Transverse colon (tissue), 4 donors: ENCODE data around the gene FAXDC2. TPM values are rescaled to one million over a fixed set of nuclear protein-coding genes. Genes with fewer than 3 reads are reported as not detected.

ENCODE experiments used
- DNase-seq: peaks from one replicate; pipeline ENCODE4 v3.0.0-alpha.2; 2019
- H3K27ac ChIP-seq, 4 donors: fragments of 200-600 bp; sonication (generic); 2 replicates each; pipeline ENCODE4 v1.5.1; 2016 to 2018; ENCODE audit warnings: inconsistent platforms in 4 of 4
- H3K27me3 ChIP-seq: fragments of 200-600 bp; sonication (generic); 2 replicates; pipeline ENCODE4 v1.5.1; 2017; ENCODE audit warnings: inconsistent platforms
- H3K36me3 ChIP-seq, 4 donors: fragments of 200-600 bp; sonication (generic); 2 replicates each; pipeline ENCODE4 v1.5.1; 2017 to 2019; ENCODE audit warnings: inconsistent platforms in 4 of 4
- H3K4me1 ChIP-seq, 4 donors: fragments of 200-600 bp; sonication (generic); 2 replicates each; pipeline ENCODE4 v1.5.1; 2017 to 2020; ENCODE audit warnings: inconsistent platforms in 4 of 4
- H3K4me3 ChIP-seq, 4 donors: fragments of 200-600 bp; sonication (generic); 1 replicate in 1 of 4; 2 replicates in 3 of 4; pipeline versions ENCODE4 v1.5.1 to v1.6.1; 2017 to 2019; ENCODE audit warnings: inconsistent platforms in 4 of 4
- H3K9me3 ChIP-seq, 2 donors: fragments of 200-600 bp; sonication (generic); 2 replicates each; pipeline ENCODE4 v1.5.1; 2017 to 2019; ENCODE audit warnings: inconsistent platforms in 2 of 2
- CTCF ChIP-seq, 5 experiments: fragments of 200-600 bp in 3 of 5; fragments of 450-650 bp in 2 of 5; sonication (generic) in 3 of 5; IDR thresholded peaks; 1 replicate in 2 of 5; 2 replicates in 3 of 5; pipeline ENCODE4 v1.5.1; 2016 to 2017; ENCODE audit warnings: antibody characterized with exemption in 5 of 5, inconsistent platforms in 3 of 5, mild to moderate bottlenecking in 2 of 5, moderate library complexity in 1 of 5
- EP300 ChIP-seq: sonication (generic); formaldehyde crosslinking; IDR thresholded peaks from one replicate; pipeline ENCODE4 v1.6.1; 2017; ENCODE audit warnings: antibody characterized with exemption, low read depth
- POLR2A ChIP-seq: fragments of 450-650 bp; IDR thresholded peaks from one replicate; pipeline ENCODE4 v1.6.1; 2016; ENCODE audit warnings: antibody characterized with exemption, mild to moderate bottlenecking, moderate library complexity
- POLR2AphosphoS5 ChIP-seq, 3 donors: sonication (generic); formaldehyde crosslinking; IDR thresholded peaks; one replicate each; pipeline ENCODE4 v1.6.1; 2016; ENCODE audit warnings: antibody characterized with exemption in 3 of 3
- WGBS, 2 donors: methylation state at CpG; one replicate each; pipeline ENCODE4 v1.1.5; 2018; ENCODE audit warnings: low coverage in 1 of 2; 5-methylcytosine and 5-hydroxymethylcytosine counted together
- in situ Hi-C, 4 donors: fragments of 200-750 bp; cut with MboI; loops; one replicate each; pipeline versions ENCODE4 v1.15.0 to v1.15.1; 2017; ENCODE audit warnings: low sequenced_read_pairs in 3 of 4, low pct_ligation_motif_present in 1 of 4, low pct_unique_long_range_greater_than_20kb in 1 of 4
- intact Hi-C: fragments of 100-400 bp; cut with DNase I; formaldehyde crosslinking; loops from one replicate; pipeline ENCODE4 v1.15.1; 2023; ENCODE audit warnings: low total_unique reads
- total RNA-seq, 4 donors: library from RNA; depleted of rRNA; stranded (reverse); fragments of >200 nt; gene quantifications; one replicate each; pipeline ENCODE4 v1.1.0, GENCODE V29; 2016

FAXDC2 gene
- total RNA-seq, 4 donors from 2014 or later = 10.3 to 54.8 (median 27.4) TPM

GRCh38 chr5:154896562-154897165 lies 46.3 kb upstream of the FAXDC2 start:
- TF ChIP-seq POLR2A = no peak
- no peak for TF ChIP-seq POLR2AphosphoS5 (IDR thresholded peaks at IDR 0.05)
- no peak for TF ChIP-seq CTCF (IDR thresholded peaks at IDR 0.05)
- TF ChIP-seq EP300 = no peak
- no peaks in the 10 kb centered on the region for H3K9me3 ChIP-seq
- intact Hi-C loops = no loop called here
- no peak overlapping the region for H3K4me3 ChIP-seq
- H3K36me3 ChIP-seq = peaks cover 0 to 55% (median 13%) of the 10 kb centered on the region in 4 donors
- no peak for DNase-seq
- in situ Hi-C loops = no loop called here
- H3K27ac ChIP-seq = peak overlapping the region in 2 of 4 donors; percentile 19 to 36
- H3K4me1 ChIP-seq = no peaks in the 10 kb centered on the region
- H3K27me3 ChIP-seq = no peaks in the 10 kb centered on the region

- Histone ChIP-seq H3K27me3 (no peaks in the 10 kb centered on the region), H3K9me3 (no peaks in the 10 kb centered on the region), H3K27ac (peak overlapping the region in 1 of 4 donors; percentile 36), H3K4me1 (no peaks in the 10 kb centered on the region), H3K4me3 (no peak overlapping the region), H3K36me3 (peaks cover 0 to 54% (median 14%) of the 10 kb centered on the region in 4 donors)
- WGBS, 2 donors = 87 to 89% methylated on average over 7 to 13 of the region's 14 CpGs
- in situ Hi-C loops (no loop called here), intact Hi-C loops (no loop called here)
- no peak for DNase-seq
- TF ChIP-seq CTCF (IDR thresholded peaks at IDR 0.05) (no peak), POLR2AphosphoS5 (IDR thresholded peaks at IDR 0.05) (no peak), EP300 (no peak), POLR2A (no peak)
Measured at GRCh38 chr5:154895606-154896561, 45.5 kb upstream of the FAXDC2 start.

GRCh38 chr5:154893381-154893780 lies 43.0 kb upstream of the FAXDC2 start:
- Histone ChIP-seq H3K9me3 (no peaks in the 10 kb centered on the region), H3K36me3 (peaks cover 0 to 53% (median 13%) of the 10 kb centered on the region in 4 donors), H3K4me1 (no peaks in the 10 kb centered on the region), H3K27me3 (no peaks in the 10 kb centered on the region), H3K27ac (no peak overlapping the region), H3K4me3 (no peak overlapping the region)
- intact Hi-C loops = no loop called here
- 86 to 87% methylated on average over 5 of the region's 5 CpGs for WGBS, 2 donors
- TF ChIP-seq POLR2A (no peak), CTCF (IDR thresholded peaks at IDR 0.05) (no peak), EP300 (no peak), POLR2AphosphoS5 (IDR thresholded peaks at IDR 0.05) (no peak)
- in situ Hi-C loops = no loop called here
- DNase-seq = no peak

- H3K9me3 ChIP-seq = peaks cover 0 to 2% of the 10 kb centered on the region in 2 donors
- in situ Hi-C loops (no loop called here), intact Hi-C loops (no loop called here)
- H3K36me3 ChIP-seq = peaks cover 0 to 60% (median 16%) of the 10 kb centered on the region in 4 donors
- H3K27me3 ChIP-seq = no peaks in the 10 kb centered on the region
- WGBS, 2 donors = 86 to 87% methylated on average over 13 of the region's 13 CpGs
- DNase-seq = no peak
- H3K4me3 ChIP-seq = no peak overlapping the region
- TF ChIP-seq POLR2A (no peak), EP300 (no peak), POLR2AphosphoS5 (IDR thresholded peaks at IDR 0.05) (no peak), CTCF (IDR thresholded peaks at IDR 0.05) (no peak)
- H3K4me1 ChIP-seq = no peaks in the 10 kb centered on the region
- H3K27ac ChIP-seq = no peak overlapping the region
Measured at GRCh38 chr5:154892369-154892771, 42.0 kb upstream of the FAXDC2 start.
